ENCODE data around the gene ISX. TPM values are rescaled to one million over a fixed set of nuclear protein-coding genes. Genes with fewer than 3 reads are reported as not detected.

The ISX gene
- polyA plus RNA-seq (not detected in 2 replicates), polyA minus RNA-seq (not detected in 2 replicates)

DNA sequence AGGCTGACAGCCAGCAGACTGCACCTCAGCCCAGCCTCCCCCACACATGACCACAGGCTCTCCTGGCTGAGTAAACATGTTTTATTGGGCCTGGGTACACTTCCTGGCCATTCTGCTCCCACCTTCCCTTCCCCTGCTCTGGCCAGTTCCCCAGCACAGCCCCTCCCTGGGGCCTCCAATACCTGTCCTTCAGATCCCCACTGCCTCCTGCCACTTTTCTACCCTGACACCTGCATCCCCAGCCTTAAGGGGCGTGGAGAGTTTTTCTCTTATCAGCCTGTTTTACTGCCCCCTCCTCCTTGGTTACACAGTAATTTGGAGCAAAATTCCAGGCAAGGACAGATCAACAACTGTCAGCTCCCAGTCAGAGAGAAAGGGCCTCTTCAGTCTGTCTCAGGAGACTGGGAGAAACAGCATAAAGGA lies at the start of gene ISX:
ISX (plus strand) TSS at position 363 of the 423 bp plus-strand sequence. CDS start 930 bp downstream, outside the sequence.
- H2AFZ ChIP-seq (ENCODE audit: low read depth, low read length), result no peak within 1 kb of the TSS
- H3K27me3 ChIP-seq (ENCODE audit: insufficient read depth, low read depth, low read length), result no peaks in the 10 kb centered on the region
- no peaks in the 10 kb centered on the region for H3K79me2 ChIP-seq (replicated peaks; ENCODE audit: insufficient read depth, low read length)
- no peak within 1 kb of the TSS for H3K9ac ChIP-seq (ENCODE audit: low read length)
- H4K20me1 ChIP-seq (ENCODE audit: insufficient read depth), result no peaks in the 10 kb centered on the region
- H3K27ac ChIP-seq (ENCODE audit: low read length), result no peak within 1 kb of the TSS
- H3F3A ChIP-seq (ENCODE audit: insufficient read depth, low read length, poor library complexity, severe bottlenecking), result no peaks in the 10 kb centered on the region
- no peak within 1 kb of the TSS for H3K4me2 ChIP-seq (ENCODE audit: low read length)
- H3K9me2 ChIP-seq (ENCODE audit: insufficient read depth, low read length), result no peaks in the 10 kb centered on the region
- no peaks in the 10 kb centered on the region for H3K36me3 ChIP-seq (ENCODE audit: insufficient read depth, low read length)
- no peak for TF ChIP-seq SMC3 (conservative IDR thresholded peaks at IDR 0.05; ENCODE audit: poor library complexity)
- no peak for TF ChIP-seq CTCF (IDR thresholded peaks at IDR 0.05; ENCODE audit: poor library complexity, severe bottlenecking)
- TF ChIP-seq RAD21 (conservative IDR thresholded peaks at IDR 0.05), result no peak
- no peak for TF ChIP-seq POLR2AphosphoS5 (IDR thresholded peaks at IDR 0.05)
- TF ChIP-seq EZH2 (IDR thresholded peaks at IDR 0.05; ENCODE audit: borderline replicate concordance, insufficient read depth, low read length, poor library complexity, severe bottlenecking), result no peak
- TF ChIP-seq EP300 (conservative IDR thresholded peaks at IDR 0.05; ENCODE audit: poor library complexity, severe bottlenecking), result no peak
- TF ChIP-seq, protein P1, sequence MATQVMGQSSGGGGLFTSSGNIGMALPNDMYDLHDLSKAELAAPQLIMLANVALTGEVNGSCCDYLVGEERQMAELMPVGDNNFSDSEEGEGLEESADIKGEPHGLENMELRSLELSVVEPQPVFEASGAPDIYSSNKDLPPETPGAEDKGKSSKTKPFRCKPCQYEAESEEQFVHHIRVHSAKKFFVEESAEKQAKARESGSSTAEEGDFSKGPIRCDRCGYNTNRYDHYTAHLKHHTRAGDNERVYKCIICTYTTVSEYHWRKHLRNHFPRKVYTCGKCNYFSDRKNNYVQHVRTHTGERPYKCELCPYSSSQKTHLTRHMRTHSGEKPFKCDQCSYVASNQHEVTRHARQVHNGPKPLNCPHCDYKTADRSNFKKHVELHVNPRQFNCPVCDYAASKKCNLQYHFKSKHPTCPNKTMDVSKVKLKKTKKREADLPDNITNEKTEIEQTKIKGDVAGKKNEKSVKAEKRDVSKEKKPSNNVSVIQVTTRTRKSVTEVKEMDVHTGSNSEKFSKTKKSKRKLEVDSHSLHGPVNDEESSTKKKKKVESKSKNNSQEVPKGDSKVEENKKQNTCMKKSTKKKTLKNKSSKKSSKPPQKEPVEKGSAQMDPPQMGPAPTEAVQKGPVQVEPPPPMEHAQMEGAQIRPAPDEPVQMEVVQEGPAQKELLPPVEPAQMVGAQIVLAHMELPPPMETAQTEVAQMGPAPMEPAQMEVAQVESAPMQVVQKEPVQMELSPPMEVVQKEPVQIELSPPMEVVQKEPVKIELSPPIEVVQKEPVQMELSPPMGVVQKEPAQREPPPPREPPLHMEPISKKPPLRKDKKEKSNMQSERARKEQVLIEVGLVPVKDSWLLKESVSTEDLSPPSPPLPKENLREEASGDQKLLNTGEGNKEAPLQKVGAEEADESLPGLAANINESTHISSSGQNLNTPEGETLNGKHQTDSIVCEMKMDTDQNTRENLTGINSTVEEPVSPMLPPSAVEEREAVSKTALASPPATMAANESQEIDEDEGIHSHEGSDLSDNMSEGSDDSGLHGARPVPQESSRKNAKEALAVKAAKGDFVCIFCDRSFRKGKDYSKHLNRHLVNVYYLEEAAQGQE (IDR thresholded peaks at IDR 0.05; ENCODE audit: borderline replicate concordance), result no peak
- no peak for TF ChIP-seq TAF1 (IDR thresholded peaks at IDR 0.05; ENCODE audit: low read depth)
- TF ChIP-seq MXI1 (conservative IDR thresholded peaks at IDR 0.05; ENCODE audit: poor library complexity, severe bottlenecking), result no peak
- no peak within 1 kb of the TSS for H3K4me3 ChIP-seq (ENCODE audit: low read length)
- H3K9me3 ChIP-seq (ENCODE audit: low read length), result no peaks in the 10 kb centered on the region

GRCh38 chr22:35016909-35017308 lies 49.0 kb upstream of the ISX start:
- Histone ChIP-seq H3K4me2 (ENCODE audit: low read length) (no peak overlapping the region), H3F3A (ENCODE audit: insufficient read depth, low read length, poor library complexity, severe bottlenecking) (no peaks in the 10 kb centered on the region), H3K36me3 (ENCODE audit: insufficient read depth, low read length) (no peaks in the 10 kb centered on the region)

More at GRCh38 chr22:35016909-35017308, 49.0 kb upstream of the ISX start:
- TF ChIP-seq EZH2 (IDR thresholded peaks at IDR 0.05; ENCODE audit: borderline replicate concordance, insufficient read depth, low read length, poor library complexity, severe bottlenecking) (no peak), SMC3 (conservative IDR thresholded peaks at IDR 0.05; ENCODE audit: poor library complexity) (no peak), CTCF (IDR thresholded peaks at IDR 0.05; ENCODE audit: poor library complexity, severe bottlenecking) (no peak), TAF1 (IDR thresholded peaks at IDR 0.05; ENCODE audit: low read depth) (no peak), POLR2AphosphoS5 (IDR thresholded peaks at IDR 0.05) (no peak), EP300 (conservative IDR thresholded peaks at IDR 0.05; ENCODE audit: poor library complexity, severe bottlenecking) (no peak), MXI1 (conservative IDR thresholded peaks at IDR 0.05; ENCODE audit: poor library complexity, severe bottlenecking) (no peak), RAD21 (conservative IDR thresholded peaks at IDR 0.05) (no peak)
- TF ChIP-seq, protein P1 (IDR thresholded peaks at IDR 0.05; ENCODE audit: borderline replicate concordance), result no peak
- H3K27me3 ChIP-seq (ENCODE audit: insufficient read depth, low read depth, low read length), result no peaks in the 10 kb centered on the region
- H3K9me3 ChIP-seq (ENCODE audit: low read length), result no peaks in the 10 kb centered on the region
- no peak overlapping the region for H3K4me3 ChIP-seq (ENCODE audit: low read length)
- H3K79me2 ChIP-seq (replicated peaks; ENCODE audit: insufficient read depth, low read length), result no peaks in the 10 kb centered on the region
- H3K27ac ChIP-seq (ENCODE audit: low read length), result no peak overlapping the region
- no peak overlapping the region for H2AFZ ChIP-seq (ENCODE audit: low read depth, low read length)
- no peak overlapping the region for H3K9ac ChIP-seq (ENCODE audit: low read length)
- H3K9me2 ChIP-seq (ENCODE audit: insufficient read depth, low read length), result no peaks in the 10 kb centered on the region
- H4K20me1 ChIP-seq (ENCODE audit: insufficient read depth), result no peaks in the 10 kb centered on the region
